ENCODE measurements around the gene ZBTB20. TPM values are rescaled to one million over a fixed set of nuclear protein-coding genes. Genes with fewer than 3 reads are reported as not detected.

The ZBTB20 gene
- polyA plus RNA-seq, 1 donor, result 2.6 TPM

- no peak for DNase-seq (ENCODE audit: low read depth)
Observed at GRCh38 chr3:115089481-115089880, 57.6 kb downstream of the ZBTB20 start.

GRCh38 chr3:115087512-115087911, 59.6 kb downstream of the ZBTB20 start:
- DNase-seq (ENCODE audit: low read depth), result no peak

GRCh38 chr3:115086344-115086743, 60.7 kb downstream of the ZBTB20 start:
- DNase-seq (ENCODE audit: low read depth), result no peak

- DNase-seq (ENCODE audit: low read depth), result no peak
Observed at GRCh38 chr3:115085197-115085865, 61.8 kb downstream of the ZBTB20 start.

GRCh38 chr3:115084686-115085085, 62.4 kb downstream of the ZBTB20 start:
- DNase-seq (ENCODE audit: low read depth), result no peak

- DNase-seq (ENCODE audit: low read depth), result no peak
Observed at GRCh38 chr3:115082260-115082659, 64.8 kb downstream of the ZBTB20 start.

- DNase-seq (ENCODE audit: low read depth), result no peak
Observed at GRCh38 chr3:115081444-115081843, 65.6 kb downstream of the ZBTB20 start.

GRCh38 chr3:115077501-115078250, 69.4 kb downstream of the ZBTB20 start:
- DNase-seq (ENCODE audit: low read depth), result no peak

- no peak for DNase-seq (ENCODE audit: low read depth)
Observed at GRCh38 chr3:115074502-115074901, 72.6 kb downstream of the ZBTB20 start.

GRCh38 chr3:115072265-115073021, 74.6 kb downstream of the ZBTB20 start:
- no peak for DNase-seq (ENCODE audit: low read depth)

- no peak for DNase-seq (ENCODE audit: low read depth)
Observed at GRCh38 chr3:115071601-115072000, 75.5 kb downstream of the ZBTB20 start.

GRCh38 chr3:115071166-115071565, 75.9 kb downstream of the ZBTB20 start:
- DNase-seq (ENCODE audit: low read depth), result no peak

- DNase-seq (ENCODE audit: low read depth), result no peak
Observed at GRCh38 chr3:115068799-115069198, 78.3 kb downstream of the ZBTB20 start.

GRCh38 chr3:115062412-115062956, 84.6 kb downstream of the ZBTB20 start:
- DNase-seq (ENCODE audit: low read depth), result no peak

- no peak for DNase-seq (ENCODE audit: low read depth)
Observed at GRCh38 chr3:115062009-115062408, 85.1 kb downstream of the ZBTB20 start.

- DNase-seq (ENCODE audit: low read depth), result no peak
Observed at GRCh38 chr3:115052906-115053305, 94.2 kb downstream of the ZBTB20 start.

- no peak for DNase-seq (ENCODE audit: low read depth)
Observed at GRCh38 chr3:115042351-115042750, 104.7 kb downstream of the ZBTB20 start.

GRCh38 chr3:115040673-115041286, 106.3 kb downstream of the ZBTB20 start:
- DNase-seq (ENCODE audit: low read depth), result no peak

- DNase-seq (ENCODE audit: low read depth), result no peak
Observed at GRCh38 chr3:115040246-115040645, 106.8 kb downstream of the ZBTB20 start.

- DNase-seq (ENCODE audit: low read depth), result no peak
Observed at GRCh38 chr3:115038817-115039216, 108.3 kb downstream of the ZBTB20 start.

GRCh38 chr3:115022835-115023398, 124.2 kb downstream of the ZBTB20 start:
- no peak for DNase-seq (ENCODE audit: low read depth)

- no peak for DNase-seq (ENCODE audit: low read depth)
Observed at GRCh38 chr3:115022199-115022598, 124.9 kb downstream of the ZBTB20 start.

Measured in forelimb muscle (tissue), 1 donor.